ENCODE results near the gene ADM2.

DNA sequence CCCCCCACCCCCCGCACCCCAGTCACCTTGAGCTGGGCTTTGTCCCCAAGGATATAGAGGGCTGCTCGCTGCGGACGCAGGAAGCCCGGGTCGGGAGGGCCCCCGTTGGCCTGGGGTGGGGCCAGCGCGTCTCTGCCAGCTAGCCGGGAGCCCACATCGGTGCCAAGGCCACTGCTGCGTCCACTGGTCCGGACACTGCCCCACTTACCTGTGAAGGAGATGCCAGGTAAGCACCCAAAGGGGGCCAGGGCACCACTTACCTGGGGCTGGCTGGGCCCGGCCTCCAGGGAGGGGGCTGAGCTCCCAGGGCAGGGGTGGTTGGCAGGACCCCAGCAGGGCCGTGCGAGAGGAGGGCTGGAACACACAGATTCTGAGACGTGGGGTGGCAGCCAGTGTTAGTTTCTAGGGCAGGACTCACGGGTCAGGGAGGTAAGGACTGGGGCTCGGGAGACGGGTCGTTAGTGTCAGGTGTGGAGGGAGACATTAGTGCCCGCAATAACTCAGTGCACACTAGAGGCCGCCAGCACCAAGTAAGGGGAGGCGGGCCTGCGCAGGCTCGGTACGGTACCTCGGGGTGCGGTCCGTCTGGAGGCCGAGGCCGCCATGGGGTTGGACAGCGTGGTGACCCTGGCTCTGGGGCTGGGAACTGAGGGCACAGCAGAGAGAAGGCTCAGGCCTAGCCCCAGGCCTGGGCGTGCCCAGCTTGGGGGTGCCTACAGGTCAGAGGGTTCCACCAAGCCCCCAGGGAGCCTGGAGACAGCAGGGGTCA lies 24.7 kb upstream of the ADM2 start:
- TF ChIP-seq, protein P1, sequence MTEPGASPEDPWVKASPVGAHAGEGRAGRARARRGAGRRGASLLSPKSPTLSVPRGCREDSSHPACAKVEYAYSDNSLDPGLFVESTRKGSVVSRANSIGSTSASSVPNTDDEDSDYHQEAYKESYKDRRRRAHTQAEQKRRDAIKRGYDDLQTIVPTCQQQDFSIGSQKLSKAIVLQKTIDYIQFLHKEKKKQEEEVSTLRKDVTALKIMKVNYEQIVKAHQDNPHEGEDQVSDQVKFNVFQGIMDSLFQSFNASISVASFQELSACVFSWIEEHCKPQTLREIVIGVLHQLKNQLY (CRISPR knock-in tag; IDR thresholded peaks at IDR 0.05), result no peak
- TF ChIP-seq NFYB (CRISPR knock-in tag; IDR thresholded peaks at IDR 0.05) (no peak), RAD21 (CRISPR knock-in tag; IDR thresholded peaks at IDR 0.05) (peak; percentile 52; the same call in 1 of the 2 replicates), JUND (CRISPR knock-in tag; IDR thresholded peaks at IDR 0.05) (no peak)

Data from HepG2 (cell line).